ENCODE measurements around the gene RPP38.

DNA sequence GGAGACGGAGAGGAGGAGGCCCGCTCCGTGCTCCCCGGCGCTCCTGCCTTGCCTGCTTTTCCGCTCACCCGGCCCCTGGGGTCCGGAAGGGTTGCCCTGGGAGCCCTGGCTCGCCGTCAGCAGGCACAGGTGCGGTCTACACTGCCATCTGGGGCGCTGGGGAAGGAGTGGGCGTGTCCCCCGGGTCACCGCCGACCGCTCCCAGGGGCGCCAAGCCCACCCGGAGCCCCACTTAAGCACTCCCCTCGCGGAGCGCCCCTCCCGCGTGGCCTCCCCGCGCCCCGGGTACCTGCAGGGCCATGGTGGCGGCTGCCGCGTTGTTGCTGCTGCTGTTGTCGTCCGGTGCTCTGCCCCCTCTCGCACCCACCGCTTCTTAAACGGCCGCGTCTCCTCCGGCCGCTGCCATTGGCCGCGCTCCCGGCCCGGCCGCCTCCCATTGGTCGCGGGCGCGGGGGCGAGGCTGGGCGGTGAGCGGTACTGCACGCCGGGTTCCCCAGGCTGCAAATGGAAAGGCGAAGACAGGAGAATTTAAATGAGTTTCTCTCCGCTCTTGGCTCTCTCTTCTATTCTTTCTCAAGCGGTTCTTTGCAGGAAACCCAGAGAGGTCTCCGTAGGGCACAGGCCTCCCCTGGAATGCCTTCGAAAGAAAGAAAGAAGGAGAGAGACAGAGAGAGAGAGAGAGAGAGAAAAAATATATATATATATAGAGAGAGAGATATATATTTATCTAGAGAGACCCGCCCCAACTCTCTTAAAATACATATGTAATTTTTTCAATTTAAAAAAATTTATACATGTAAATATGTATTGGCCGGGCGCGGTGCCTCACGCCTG lies 8.5 kb upstream of the RPP38 start, which contains the start of gene ACBD7:
- TF ChIP-seq, protein P1, sequence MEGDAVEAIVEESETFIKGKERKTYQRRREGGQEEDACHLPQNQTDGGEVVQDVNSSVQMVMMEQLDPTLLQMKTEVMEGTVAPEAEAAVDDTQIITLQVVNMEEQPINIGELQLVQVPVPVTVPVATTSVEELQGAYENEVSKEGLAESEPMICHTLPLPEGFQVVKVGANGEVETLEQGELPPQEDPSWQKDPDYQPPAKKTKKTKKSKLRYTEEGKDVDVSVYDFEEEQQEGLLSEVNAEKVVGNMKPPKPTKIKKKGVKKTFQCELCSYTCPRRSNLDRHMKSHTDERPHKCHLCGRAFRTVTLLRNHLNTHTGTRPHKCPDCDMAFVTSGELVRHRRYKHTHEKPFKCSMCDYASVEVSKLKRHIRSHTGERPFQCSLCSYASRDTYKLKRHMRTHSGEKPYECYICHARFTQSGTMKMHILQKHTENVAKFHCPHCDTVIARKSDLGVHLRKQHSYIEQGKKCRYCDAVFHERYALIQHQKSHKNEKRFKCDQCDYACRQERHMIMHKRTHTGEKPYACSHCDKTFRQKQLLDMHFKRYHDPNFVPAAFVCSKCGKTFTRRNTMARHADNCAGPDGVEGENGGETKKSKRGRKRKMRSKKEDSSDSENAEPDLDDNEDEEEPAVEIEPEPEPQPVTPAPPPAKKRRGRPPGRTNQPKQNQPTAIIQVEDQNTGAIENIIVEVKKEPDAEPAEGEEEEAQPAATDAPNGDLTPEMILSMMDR (IDR thresholded peaks at IDR 0.05) = peak; percentile 40 to 71 (median 58)
- no peak for TF ChIP-seq POLR2A (IDR thresholded peaks at IDR 0.05)
